GM18498 (cell line): ENCODE measurements around the gene BYSL.

Experiments used
- ATAC-seq: cut with Tn5 transposase; IDR thresholded peaks from one replicate; pipeline ENCODE4 v1.9.1; 2021; ENCODE audit warnings: mild to moderate bottlenecking, moderate library complexity; ENCODE audit not compliant: unreplicated experiment

The BYSL gene

GRCh38 chr6:41920921-41921711, at the start of gene BYSL, which contains the start of gene MED20:
Gene BYSL (plus strand): TSS chr6:41921499. CDS start chr6:41921563, 64 bp downstream.
Gene MED20 (minus strand): TSS chr6:41921139. CDS start chr6:41921018, 121 bp downstream.
- peak; percentile 92 for ATAC-seq

- no peak for ATAC-seq
Observed at GRCh38 chr6:41871691-41872090, 49.6 kb upstream of the BYSL start.

- no peak for ATAC-seq
Observed at GRCh38 chr6:41872147-41872546, 49.2 kb upstream of the BYSL start.

GRCh38 chr6:41874741-41875140, 46.6 kb upstream of the BYSL start:
- no peak for ATAC-seq

GRCh38 chr6:41877051-41877680, 44.1 kb upstream of the BYSL start:
- ATAC-seq, result no peak

GRCh38 chr6:41878246-41878645, 43.1 kb upstream of the BYSL start:
- no peak for ATAC-seq

- no peak for ATAC-seq
Observed at GRCh38 chr6:41878961-41879405, 42.3 kb upstream of the BYSL start.

GRCh38 chr6:41881506-41881905, 39.8 kb upstream of the BYSL start:
- no peak for ATAC-seq

- ATAC-seq, result no peak
Observed at GRCh38 chr6:41884957-41885356, 36.3 kb upstream of the BYSL start.

GRCh38 chr6:41885930-41886329, 35.4 kb upstream of the BYSL start:
- no peak for ATAC-seq

- ATAC-seq, result no peak
Observed at GRCh38 chr6:41887331-41887751, 34.0 kb upstream of the BYSL start.

- no peak for ATAC-seq
Observed at GRCh38 chr6:41892921-41893564, 28.3 kb upstream of the BYSL start.

GRCh38 chr6:41894366-41895299, 26.7 kb upstream of the BYSL start:
- peak; percentile 27 for ATAC-seq

- ATAC-seq, result peak; percentile 89
Observed at GRCh38 chr6:41895300-41896233, 25.7 kb upstream of the BYSL start, which contains the start of gene USP49. Gene USP49 (minus strand): TSS chr6:41895375. CDS start chr6:41806983, 88,392 bp downstream.

GRCh38 chr6:41896281-41896680, 25.0 kb upstream of the BYSL start:
- ATAC-seq, result no peak

GRCh38 chr6:41900861-41901260, 20.4 kb upstream of the BYSL start:
- no peak for ATAC-seq

- no peak for ATAC-seq
Observed at GRCh38 chr6:41901882-41902519, 19.3 kb upstream of the BYSL start.

- ATAC-seq, result no peak
Observed at GRCh38 chr6:41909727-41910126, 11.6 kb upstream of the BYSL start.

GRCh38 chr6:41914343-41914742, 7.0 kb upstream of the BYSL start:
- no peak for ATAC-seq
